Right renal pelvis (tissue), 4 donors: ENCODE data around the gene OBSCN. TPM values are rescaled to one million over a fixed set of nuclear protein-coding genes. Genes with fewer than 3 reads are reported as not detected.

Source experiments
- DNase-seq, 4 donors: peaks; one replicate each; pipeline ENCODE4 v3.0.0-alpha.2; 2013; ENCODE audit warnings: low read depth in 4 of 4, low spot score in 3 of 4, missing footprints in 1 of 4
- polyA plus RNA-seq, 4 donors: library from polyadenylated mRNA; unstranded; fragments of 120-200 nt; gene quantifications; one replicate each; pipeline ENCODE4 v1.2.1, GENCODE V29; 2013; ENCODE audit not compliant: insufficient read length in 4 of 4

The OBSCN gene
- polyA plus RNA-seq, 4 donors = 24.6 to 31.8 (median 28.1) TPM

- DNase-seq = no peak
Measured at GRCh38 chr1:228405200-228405978, 197.5 kb downstream of the OBSCN start.

- DNase-seq = no peak
Measured at GRCh38 chr1:228405979-228406228, 198.1 kb downstream of the OBSCN start.

- DNase-seq = no peak
Measured at GRCh38 chr1:228407106-228408040, 199.5 kb downstream of the OBSCN start.

- DNase-seq = no peak
Measured at GRCh38 chr1:228408041-228408868, 200.4 kb downstream of the OBSCN start.

- no peak for DNase-seq
Measured at GRCh38 chr1:228408869-228409805, 201.3 kb downstream of the OBSCN start.

- DNase-seq = no peak
Measured at GRCh38 chr1:228410015-228410414, 202.2 kb downstream of the OBSCN start.

- no peak for DNase-seq
Measured at GRCh38 chr1:228410671-228411070, 202.8 kb downstream of the OBSCN start.

- no peak for DNase-seq
Measured at GRCh38 chr1:228411121-228411520, 203.3 kb downstream of the OBSCN start.

GRCh38 chr1:228411548-228412430, 203.9 kb downstream of the OBSCN start:
- no peak for DNase-seq

- no peak for DNase-seq
Measured at GRCh38 chr1:228413241-228414010, 205.6 kb downstream of the OBSCN start.

GRCh38 chr1:228414511-228415211, 206.8 kb downstream of the OBSCN start:
- no peak for DNase-seq

GRCh38 chr1:228415221-228415620, 207.4 kb downstream of the OBSCN start:
- DNase-seq = no peak

- no peak for DNase-seq
Measured at GRCh38 chr1:228415853-228416216, 208.0 kb downstream of the OBSCN start.

GRCh38 chr1:228416217-228416933, 208.5 kb downstream of the OBSCN start, which contains the start of gene TRIM17:
TRIM17 (minus strand) TSS chr1:228416861; CDS start chr1:228415072, 1,789 bp downstream.
- peak in 1 of 4 donors; percentile 50 for DNase-seq

GRCh38 chr1:228417061-228417460, 209.2 kb downstream of the OBSCN start:
- no peak for DNase-seq

GRCh38 chr1:228417483-228418203, 209.8 kb downstream of the OBSCN start:
- DNase-seq = no peak
